ENCODE data around the gene UGT8.
A peak's percentile ranks its signal among the peaks of the same experiment; 100 is the strongest.

UGT8 gene

GRCh38 chr4:114653675-114654074 lies 55.1 kb downstream of the UGT8 start:
- no peak for TF ChIP-seq CTCF (IDR thresholded peaks at IDR 0.05; ENCODE audit: unreplicated experiment in 3 of 3)
- no peak overlapping the region for H3K4me3 Mint-ChIP-seq
- H3K4me1 Mint-ChIP-seq: no peaks in the 10 kb centered on the region
- no peaks in the 10 kb centered on the region for H3K27me3 Mint-ChIP-seq (ENCODE audit: low read depth)
- no peaks in the 10 kb centered on the region for H3K36me3 Mint-ChIP-seq (ENCODE audit: low read depth)
- no peak overlapping the region for H3K27ac Mint-ChIP-seq
- no peaks in the 10 kb centered on the region for H3K9me3 Mint-ChIP-seq

GRCh38 chr4:114654592-114654991 lies 56.0 kb downstream of the UGT8 start:
- TF ChIP-seq CTCF (IDR thresholded peaks at IDR 0.05; ENCODE audit: unreplicated experiment in 3 of 3): no peak

GRCh38 chr4:114658179-114658578 lies 59.6 kb downstream of the UGT8 start:
- no peaks in the 10 kb centered on the region for H3K36me3 Mint-ChIP-seq (ENCODE audit: low read depth)
- no peaks in the 10 kb centered on the region for H3K4me1 Mint-ChIP-seq
- peaks cover 4% of the 10 kb centered on the region for H3K27me3 Mint-ChIP-seq (ENCODE audit: low read depth)
- H3K27ac Mint-ChIP-seq: no peak overlapping the region
- no peak overlapping the region for H3K4me3 Mint-ChIP-seq
- TF ChIP-seq CTCF (IDR thresholded peaks at IDR 0.05; ENCODE audit: unreplicated experiment in 3 of 3): no peak
- H3K9me3 Mint-ChIP-seq: no peaks in the 10 kb centered on the region

More at GRCh38 chr4:114654592-114654991, 56.0 kb downstream of the UGT8 start:
- H3K27me3 Mint-ChIP-seq (ENCODE audit: low read depth): peaks cover 3% of the 10 kb centered on the region
- H3K4me1 Mint-ChIP-seq: no peaks in the 10 kb centered on the region
- H3K27ac Mint-ChIP-seq: no peak overlapping the region
- no peaks in the 10 kb centered on the region for H3K9me3 Mint-ChIP-seq
- no peak overlapping the region for H3K4me3 Mint-ChIP-seq
- no peaks in the 10 kb centered on the region for H3K36me3 Mint-ChIP-seq (ENCODE audit: low read depth)

GRCh38 chr4:114658776-114659175 lies 60.2 kb downstream of the UGT8 start:
- no peaks in the 10 kb centered on the region for H3K4me1 Mint-ChIP-seq
- no peaks in the 10 kb centered on the region for H3K36me3 Mint-ChIP-seq (ENCODE audit: low read depth)
- H3K4me3 Mint-ChIP-seq: no peak overlapping the region
- H3K9me3 Mint-ChIP-seq: no peaks in the 10 kb centered on the region
- H3K27me3 Mint-ChIP-seq (ENCODE audit: low read depth): peaks cover 4% of the 10 kb centered on the region
- H3K27ac Mint-ChIP-seq: no peak overlapping the region
- TF ChIP-seq CTCF (IDR thresholded peaks at IDR 0.05; ENCODE audit: unreplicated experiment in 3 of 3): no peak

GRCh38 chr4:114659386-114660008 lies 60.9 kb downstream of the UGT8 start:
- no peak overlapping the region for H3K4me3 Mint-ChIP-seq
- H3K36me3 Mint-ChIP-seq (ENCODE audit: low read depth): no peaks in the 10 kb centered on the region
- H3K27ac Mint-ChIP-seq: no peak overlapping the region
- peaks cover 4% of the 10 kb centered on the region for H3K27me3 Mint-ChIP-seq (ENCODE audit: low read depth)
- no peaks in the 10 kb centered on the region for H3K4me1 Mint-ChIP-seq
- no peaks in the 10 kb centered on the region for H3K9me3 Mint-ChIP-seq
- TF ChIP-seq CTCF (IDR thresholded peaks at IDR 0.05; ENCODE audit: unreplicated experiment in 3 of 3): peak; percentile 83 to 90 (median 88)

GRCh38 chr4:114663083-114663482 lies 64.5 kb downstream of the UGT8 start:
- Mint-ChIP-seq H3K9me3 (no peaks in the 10 kb centered on the region), H3K27me3 (ENCODE audit: low read depth) (peaks cover 4% of the 10 kb centered on the region), H3K4me1 (no peaks in the 10 kb centered on the region), H3K27ac (no peak overlapping the region), H3K36me3 (ENCODE audit: low read depth) (peaks cover 5% of the 10 kb centered on the region), H3K4me3 (no peak overlapping the region)
- no peak for TF ChIP-seq CTCF (IDR thresholded peaks at IDR 0.05; ENCODE audit: unreplicated experiment in 3 of 3)

Data from nephron (organoid).